GM12878 (cell line): ENCODE measurements around the gene TUBGCP2. TPM values are rescaled to one million over a fixed set of nuclear protein-coding genes. Genes with fewer than 3 reads are reported as not detected.

Experiments used
- ATAC-seq: fragments of 200-7000 bp; cut with Tn5 transposase; 3 replicates; pipeline ENCODE4 v1.9.1; 2020; ENCODE audit warnings: mild to moderate bottlenecking, moderate library complexity
- BruUV-seq: library from RNA; stranded (reverse); fragments of 400-500 nt; replicated peaks from 2 replicates; lab custom pipeline; 2021; lab: Mats Ljungman, UMichigan
- CTCF ChIA-PET: fragments of 300-600 bp; sonication (Branson Sonifier 250); formaldehyde crosslinking; extraction: SDS; loops from one replicate; lab custom pipeline; 2021; ENCODE audit warnings: inconsistent platforms; lab: Yijun Ruan, JAX
- POLR2A ChIA-PET: fragments of 350-600 bp; formaldehyde crosslinking; extraction: SDS; loops from one replicate; lab custom pipeline; 2021; ENCODE audit warnings: inconsistent platforms; lab: Charles Lee
- RAD21 ChIA-PET: fragments of 300-600 bp; sonication (Branson Sonifier 250); formaldehyde crosslinking; loops from one replicate; lab custom pipeline; 2023; ENCODE audit warnings: antibody characterized with exemption; ENCODE audit not compliant: unreplicated experiment; lab: Charles Lee
- SMC1A ChIA-PET: fragments of 300-600 bp; sonication (Branson Sonifier 250); formaldehyde crosslinking; loops from one replicate; lab custom pipeline; 2023; ENCODE audit not compliant: unreplicated experiment, uncharacterized antibody; lab: Charles Lee
- DNase-seq: peaks from one replicate; pipeline ENCODE4 v3.0.0-alpha.2; 2011; ENCODE audit warnings: low read depth, low spot score
- FAIRE-seq: peaks from 3 replicates; lab custom pipeline; 2011; peaks lifted over from hg19 to GRCh38; lab: Jason Lieb, UNC
- H2AFZ ChIP-seq: 2 replicates; pipeline ENCODE4 v1.6.0; 2011; ENCODE audit warnings: low read depth, low read length, control low read depth; ENCODE audit not compliant: control insufficient read depth
- H3K27ac ChIP-seq: 2 replicates; pipeline ENCODE4 v1.5.1; 2011; ENCODE audit warnings: control low read depth; ENCODE audit not compliant: control insufficient read depth, insufficient read depth
- H3K27me3 ChIP-seq, 2 experiments: replicated peaks in 1 of 2; 2 replicates each; pipeline versions ENCODE4 v1.6.0 to v1.6.1; 2011; ENCODE audit warnings: low read length in 1 of 2; ENCODE audit not compliant: control insufficient read depth in 2 of 2, insufficient read depth in 2 of 2
- H3K36me3 ChIP-seq, 2 experiments: 2 replicates each; pipeline ENCODE4 v1.5.1; 2011; ENCODE audit warnings: low read length in 1 of 2; ENCODE audit not compliant: control insufficient read depth in 2 of 2, insufficient read depth in 2 of 2
- H3K4me1 ChIP-seq: 2 replicates; pipeline ENCODE4 v1.6.1; 2011; ENCODE audit warnings: mild to moderate bottlenecking, low read length, moderate library complexity, mixed read lengths; ENCODE audit not compliant: control insufficient read depth, insufficient read depth
- H3K4me2 ChIP-seq: 2 replicates; pipeline ENCODE4 v1.6.0; 2011; ENCODE audit warnings: control low read depth; ENCODE audit not compliant: control insufficient read depth, insufficient read depth
- H3K4me3 ChIP-seq: fragments of 200-600 bp; sonication (generic); 2 replicates; pipeline ENCODE4 v1.5.1; 2016
- H3K79me2 ChIP-seq: 2 replicates; pipeline ENCODE4 v1.6.0; 2011; ENCODE audit warnings: low read length; ENCODE audit not compliant: control insufficient read depth, insufficient read depth
- H3K9ac ChIP-seq: 2 replicates; pipeline ENCODE4 v1.8.0; 2011; ENCODE audit warnings: low read length, control low read depth, mixed read lengths; ENCODE audit not compliant: control insufficient read depth, insufficient read depth
- H3K9me3 ChIP-seq: replicated peaks from 3 replicates; pipeline ENCODE4 v1.5.1; 2011; ENCODE audit warnings: mild to moderate bottlenecking, low read length; ENCODE audit not compliant: control insufficient read depth, insufficient read depth
- H4K20me1 ChIP-seq: 2 replicates; pipeline ENCODE4 v1.6.0; 2011; ENCODE audit not compliant: control insufficient read depth, insufficient read depth
- BCL11A ChIP-seq: IDR thresholded peaks from 2 replicates; pipeline ENCODE4 v1.6.1; 2011; ENCODE audit warnings: low read depth, low read length
- CEBPZ ChIP-seq: fragments of 150-350 bp; IDR thresholded peaks from 2 replicates; pipeline ENCODE4 v1.6.1; 2016; ENCODE audit warnings: low read depth, low read length
- ESRRA ChIP-seq: IDR thresholded peaks from 2 replicates; pipeline ENCODE4 v1.6.1; 2012; ENCODE audit warnings: mild to moderate bottlenecking, low read length, improper control_type of control experiment
- NFYB ChIP-seq: IDR thresholded peaks from 2 replicates; pipeline ENCODE4 v1.6.1; 2011; ENCODE audit warnings: low read depth, mild to moderate bottlenecking, low read length, improper control_type of control experiment, moderate library complexity; ENCODE audit not compliant: insufficient read depth
- POLR2AphosphoS2 ChIP-seq: IDR thresholded peaks from 2 replicates; pipeline ENCODE4 v1.6.1; 2011; ENCODE audit warnings: low read depth, mild to moderate bottlenecking, low read length, improper control_type of control experiment, moderate library complexity
- POLR2AphosphoS5 ChIP-seq: IDR thresholded peaks from 2 replicates; pipeline ENCODE4 v1.6.1; 2011; ENCODE audit warnings: mild to moderate bottlenecking, low read length, inconsistent platforms
- YBX1 ChIP-seq: fragments of 450-650 bp; IDR thresholded peaks from 2 replicates; pipeline ENCODE4 v1.6.1; 2016; ENCODE audit warnings: antibody characterized with exemption
- ZNF687 ChIP-seq: fragments of 450-650 bp; IDR thresholded peaks from 2 replicates; pipeline ENCODE4 v1.6.1; 2017; ENCODE audit warnings: mild to moderate bottlenecking, moderate library complexity
- WGBS: methylation state at CpG from one replicate; pipeline ENCODE4 v1.1.6; 2016; ENCODE audit warnings: low lambda C conversion rate; ENCODE audit not compliant: insufficient replicate concordance, insufficient coverage; ENCODE audit errors: missing lambda C conversion rate; 5-methylcytosine and 5-hydroxymethylcytosine counted together
- in situ Hi-C: fragments of 300-500 bp; cut with MboI; formaldehyde crosslinking; loops from 9 replicates; pipeline ENCODE4 v1.14.3; 2018; ENCODE audit warnings: mixed read lengths
- intact Hi-C: fragments of 100-400 bp; cut with micrococcal nuclease; formaldehyde crosslinking; loops from one replicate; pipeline ENCODE4 v1.14.2; 2022; ENCODE audit not compliant: unreplicated experiment
- polyA plus RNA-seq, 11 experiments: library from polyadenylated mRNA; depleted of rRNA in 4 of 11; unstranded in 6 of 11; stranded (reverse) in 5 of 11; fragments of >200 nt; fragmentation: Nextera tagmentation in 4 of 11; fragmentation: Illumina TruSeq in 1 of 11; extraction: Ambion mirVana in 4 of 11; extraction: Trizol in 1 of 11; gene quantifications; 1 replicate in 1 of 11; 2 replicates in 10 of 11; pipeline versions ENCODE4 v1.2.1 to v1.2.3, GENCODE V29; 2011 to 2016; ENCODE audit warnings: inconsistent platforms in 2 of 11, missing spikeins in 2 of 11, low read depth in 1 of 11
- total RNA-seq, 4 experiments: library from RNA; depleted of rRNA in 3 of 4; stranded (reverse); fragments of >200 nt in 3 of 4; fragmentation: Illumina TruSeq in 1 of 4; extraction: Trizol in 1 of 4; gene quantifications; 2 replicates each; pipeline versions ENCODE4 v1.2.1 to v1.2.3, GENCODE V29; 2013 to 2021
- TF ChIP-seq, protein P1 (sequence below): IDR thresholded peaks from 2 replicates; pipeline ENCODE4 v1.6.1; 2012; ENCODE audit warnings: low read length, inconsistent platforms

The TUBGCP2 gene
- total and polyA plus RNA-seq, 10 of the 15 experiments (the other 5 are each of a cell fraction or from before 2014, with no cell fraction given), result 4.8 to 47.1 (median 34.7) TPM

DNA sequence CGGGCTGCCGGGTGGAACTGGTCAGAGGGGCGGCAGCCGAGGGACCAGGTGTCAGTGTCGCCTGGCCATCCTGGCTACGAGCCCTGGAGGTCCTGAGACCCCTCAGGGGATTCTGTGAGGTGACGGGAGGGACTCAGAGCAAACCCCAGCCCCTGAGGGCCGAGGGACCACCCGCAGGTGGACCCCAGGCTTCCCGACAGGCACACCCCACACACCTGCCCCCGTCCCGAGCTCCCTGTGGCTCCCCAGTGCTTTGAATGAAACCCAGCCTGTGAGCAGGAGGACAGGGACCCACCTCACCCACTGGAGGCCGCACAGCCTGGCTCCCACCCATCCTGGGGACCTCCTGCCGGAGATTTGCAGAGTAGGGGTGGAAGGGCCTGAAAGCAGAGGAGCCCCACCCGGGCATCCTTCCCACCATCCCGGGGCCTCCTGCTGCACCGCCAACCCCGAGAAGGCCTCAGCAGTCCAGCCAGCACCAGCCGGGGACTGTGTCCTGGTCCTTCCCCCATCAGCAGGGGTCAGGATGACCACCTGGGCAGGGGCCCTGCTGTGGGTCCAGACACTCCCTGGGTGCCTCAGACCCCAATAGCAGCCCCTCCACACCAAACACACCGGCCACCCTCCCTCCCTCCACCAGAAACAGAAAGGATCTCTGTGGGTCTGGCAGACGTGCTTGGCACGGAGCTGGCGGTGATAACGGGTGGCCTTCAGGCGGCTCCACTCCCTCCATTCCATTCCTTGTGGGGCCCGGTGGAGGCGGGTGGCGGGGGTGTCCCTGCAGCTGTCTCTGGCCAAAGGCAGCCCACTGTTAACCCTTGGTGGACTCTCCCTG lies 57.1 kb downstream of the TUBGCP2 start:
- no peak overlapping the region for H3K4me3 ChIP-seq
- DNase-seq, result no peak
- WGBS, result 31% methylated on average over 27 of the region's 28 CpGs
- no peaks in the 10 kb centered on the region for H3K36me3 ChIP-seq
- FAIRE-seq, result no peak
- no TSS peak for BruUV-seq
- no peak overlapping the region for H3K4me2 ChIP-seq
- ATAC-seq, result no peak
- H4K20me1 ChIP-seq, result no peaks in the 10 kb centered on the region
- ChIA-PET RAD21 (no interaction called here), SMC1A (no interaction called here), CTCF (no interaction called here), POLR2A (no interaction called here)
- H3K79me2 ChIP-seq, result no peaks in the 10 kb centered on the region
- H3K27ac ChIP-seq, result no peak overlapping the region
- intact Hi-C loops, result no loop called here
- in situ Hi-C loops, result no loop called here
- H3K4me1 ChIP-seq, result no peaks in the 10 kb centered on the region
- H3K27me3 ChIP-seq, result no peaks in the 10 kb centered on the region
- TF ChIP-seq CEBPZ, result no peak
- TF ChIP-seq BCL11A, result no peak
- TF ChIP-seq NFYB, result no peak
- no peak for TF ChIP-seq POLR2AphosphoS5
- TF ChIP-seq ESRRA, result no peak
- TF ChIP-seq, protein P1, sequence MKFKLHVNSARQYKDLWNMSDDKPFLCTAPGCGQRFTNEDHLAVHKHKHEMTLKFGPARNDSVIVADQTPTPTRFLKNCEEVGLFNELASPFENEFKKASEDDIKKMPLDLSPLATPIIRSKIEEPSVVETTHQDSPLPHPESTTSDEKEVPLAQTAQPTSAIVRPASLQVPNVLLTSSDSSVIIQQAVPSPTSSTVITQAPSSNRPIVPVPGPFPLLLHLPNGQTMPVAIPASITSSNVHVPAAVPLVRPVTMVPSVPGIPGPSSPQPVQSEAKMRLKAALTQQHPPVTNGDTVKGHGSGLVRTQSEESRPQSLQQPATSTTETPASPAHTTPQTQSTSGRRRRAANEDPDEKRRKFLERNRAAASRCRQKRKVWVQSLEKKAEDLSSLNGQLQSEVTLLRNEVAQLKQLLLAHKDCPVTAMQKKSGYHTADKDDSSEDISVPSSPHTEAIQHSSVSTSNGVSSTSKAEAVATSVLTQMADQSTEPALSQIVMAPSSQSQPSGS, result no peak
- TF ChIP-seq YBX1, result no peak
- TF ChIP-seq ZNF687, result no peak
- TF ChIP-seq POLR2AphosphoS2, result no peak
- no peak overlapping the region for H3K9ac ChIP-seq
- no peak overlapping the region for H2AFZ ChIP-seq
- no peaks in the 10 kb centered on the region for H3K9me3 ChIP-seq
